ENCODE results near the gene PTN. TPM values are rescaled to one million over a fixed set of nuclear protein-coding genes. Genes with fewer than 3 reads are reported as not detected.

Gene PTN
- total RNA-seq, 6 experiments from 2014 or later = 2.2 to 9.6 (median 8.0) TPM

GRCh38 chr7:137306748-137307147, 36.8 kb downstream of the PTN start:
- Mint-ChIP-seq H3K27me3 (ENCODE audit: insufficient read depth) (no peaks in the 10 kb centered on the region), H3K4me3 (no peak overlapping the region), H3K36me3 (ENCODE audit: low read depth) (no peaks in the 10 kb centered on the region), H3K9me3 (no peaks in the 10 kb centered on the region), H3K27ac (no peak overlapping the region), H3K4me1 (ENCODE audit: low read depth) (no peaks in the 10 kb centered on the region)
- TF ChIP-seq CTCF (IDR thresholded peaks at IDR 0.05) = no peak
- DNase-seq = no peak

- no peak for TF ChIP-seq CTCF (IDR thresholded peaks at IDR 0.05)
- no peak for DNase-seq
- H3K9me3 Mint-ChIP-seq = no peaks in the 10 kb centered on the region
- no peaks in the 10 kb centered on the region for H3K36me3 Mint-ChIP-seq (ENCODE audit: low read depth)
- peaks cover 1% of the 10 kb centered on the region; the same call in 1 of the 2 replicates for H3K27me3 Mint-ChIP-seq (ENCODE audit: insufficient read depth)
- H3K4me3 Mint-ChIP-seq = no peak overlapping the region
- no peaks in the 10 kb centered on the region for H3K4me1 Mint-ChIP-seq (ENCODE audit: low read depth)
- H3K27ac Mint-ChIP-seq = no peak overlapping the region
Measured at GRCh38 chr7:137305901-137306621, 37.5 kb downstream of the PTN start.

DNA sequence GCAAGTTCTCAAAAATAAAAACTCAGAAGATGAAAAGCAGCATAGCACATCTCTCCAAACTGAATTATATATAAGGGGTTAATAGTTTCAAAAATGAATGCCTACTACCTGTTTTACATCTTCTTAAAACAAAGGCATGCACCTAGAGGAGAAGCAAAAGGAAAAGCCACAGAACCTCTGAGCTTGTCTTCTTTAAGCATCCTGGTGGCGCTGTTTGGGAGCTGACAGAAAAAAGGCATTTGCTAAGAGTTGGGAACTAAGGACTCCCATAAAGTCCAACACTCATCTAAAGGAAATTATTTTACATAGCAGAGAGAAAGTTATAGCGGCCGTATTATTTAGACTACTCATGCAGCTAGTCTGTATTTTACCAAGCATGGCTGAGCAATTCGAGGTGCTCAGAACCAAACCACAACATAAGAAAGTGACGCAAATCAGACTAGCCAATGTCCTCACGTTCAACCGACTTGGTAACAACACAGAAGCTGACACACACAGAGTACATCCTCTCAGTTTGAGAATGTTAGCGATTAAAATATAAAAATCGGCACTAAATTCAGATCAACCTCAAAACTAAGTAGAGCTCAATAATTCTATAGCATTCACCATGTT, 38.8 kb downstream of the PTN start:
- DNase-seq = no peak
- Mint-ChIP-seq H3K4me1 (ENCODE audit: low read depth) (no peaks in the 10 kb centered on the region), H3K27ac (no peak overlapping the region), H3K27me3 (ENCODE audit: insufficient read depth) (peaks cover 3% of the 10 kb centered on the region), H3K4me3 (no peak overlapping the region), H3K36me3 (ENCODE audit: low read depth) (no peaks in the 10 kb centered on the region), H3K9me3 (no peaks in the 10 kb centered on the region)
- TF ChIP-seq CTCF (IDR thresholded peaks at IDR 0.05) = no peak

DNA sequence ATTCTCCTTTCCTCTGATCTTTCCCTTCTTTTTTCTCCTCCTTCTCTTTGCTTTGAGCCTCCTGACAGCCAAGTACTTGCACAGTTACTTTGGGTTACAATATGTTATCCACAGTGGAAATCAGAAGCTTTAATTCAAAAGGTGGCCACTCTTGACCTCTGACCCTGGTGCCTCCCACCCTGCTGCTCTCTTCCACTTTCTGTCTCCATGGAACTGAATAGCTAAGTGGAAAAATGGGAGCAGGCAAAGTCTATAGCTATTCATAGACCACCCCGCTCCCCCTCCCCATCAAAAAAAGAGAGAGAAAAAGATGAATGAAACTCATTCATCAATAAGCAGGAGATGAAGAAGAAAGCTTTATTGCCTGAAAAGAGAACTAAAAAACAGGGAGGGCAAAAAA, 39.4 kb downstream of the PTN start:
- peaks cover 3% of the 10 kb centered on the region for H3K27me3 Mint-ChIP-seq (ENCODE audit: insufficient read depth)
- no peak overlapping the region for H3K27ac Mint-ChIP-seq
- no peak overlapping the region for H3K4me3 Mint-ChIP-seq
- no peaks in the 10 kb centered on the region for H3K9me3 Mint-ChIP-seq
- H3K4me1 Mint-ChIP-seq (ENCODE audit: low read depth) = no peaks in the 10 kb centered on the region
- DNase-seq = no peak
- no peaks in the 10 kb centered on the region for H3K36me3 Mint-ChIP-seq (ENCODE audit: low read depth)
- TF ChIP-seq CTCF (IDR thresholded peaks at IDR 0.05) = no peak

- Mint-ChIP-seq H3K4me1 (ENCODE audit: low read depth) (no peaks in the 10 kb centered on the region), H3K36me3 (ENCODE audit: low read depth) (no peaks in the 10 kb centered on the region), H3K4me3 (no peak overlapping the region), H3K27ac (no peak overlapping the region), H3K9me3 (no peaks in the 10 kb centered on the region), H3K27me3 (ENCODE audit: insufficient read depth) (peaks cover 3% of the 10 kb centered on the region)
- DNase-seq = no peak
- no peak for TF ChIP-seq CTCF (IDR thresholded peaks at IDR 0.05)
Measured at GRCh38 chr7:137302081-137302480, 41.5 kb downstream of the PTN start.

All from HFFc6 (cell line).